ENCODE data around the gene DAD1.
"Not testable (repeated sequence)": the region's sequence is repeated elsewhere in the genome, so short reads cannot be mapped to it uniquely, and the experiment has no call there.

The DAD1 gene

GRCh38 chr14:22598896-22599244 lies 9.8 kb upstream of the DAD1 start:
- no peak for DNase-seq (ENCODE audit: low read depth, low spot score)

- DNase-seq (ENCODE audit: low read depth, low spot score), result no peak
Observed at GRCh38 chr14:22598099-22598895, 9.3 kb upstream of the DAD1 start, which contains the start of gene ABHD4. Gene ABHD4, plus strand, starts transcription at chr14:22598300. Its CDS starts 7 bp downstream, at chr14:22598307.

DNA sequence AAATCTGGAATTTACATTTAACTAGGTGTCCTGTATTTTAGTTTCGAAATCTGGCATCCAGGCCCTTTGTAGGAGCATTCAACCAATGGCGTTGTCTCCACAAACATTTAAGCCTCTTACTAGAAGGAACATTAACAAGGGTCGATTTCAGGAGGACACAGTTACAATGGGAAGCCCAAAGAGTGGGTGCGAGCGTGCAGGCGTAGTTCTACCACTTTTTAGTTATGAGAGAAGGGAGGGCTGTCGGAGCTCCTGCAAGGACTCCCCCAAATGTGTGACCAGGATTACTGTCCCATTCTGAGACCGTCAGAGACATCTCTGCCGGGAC lies 8.7 kb upstream of the DAD1 start:
- no peak for DNase-seq (ENCODE audit: low read depth, low spot score)

- DNase-seq (ENCODE audit: low read depth, low spot score), result no peak
Observed at GRCh38 chr14:22597265-22597664, 8.2 kb upstream of the DAD1 start.

DNA sequence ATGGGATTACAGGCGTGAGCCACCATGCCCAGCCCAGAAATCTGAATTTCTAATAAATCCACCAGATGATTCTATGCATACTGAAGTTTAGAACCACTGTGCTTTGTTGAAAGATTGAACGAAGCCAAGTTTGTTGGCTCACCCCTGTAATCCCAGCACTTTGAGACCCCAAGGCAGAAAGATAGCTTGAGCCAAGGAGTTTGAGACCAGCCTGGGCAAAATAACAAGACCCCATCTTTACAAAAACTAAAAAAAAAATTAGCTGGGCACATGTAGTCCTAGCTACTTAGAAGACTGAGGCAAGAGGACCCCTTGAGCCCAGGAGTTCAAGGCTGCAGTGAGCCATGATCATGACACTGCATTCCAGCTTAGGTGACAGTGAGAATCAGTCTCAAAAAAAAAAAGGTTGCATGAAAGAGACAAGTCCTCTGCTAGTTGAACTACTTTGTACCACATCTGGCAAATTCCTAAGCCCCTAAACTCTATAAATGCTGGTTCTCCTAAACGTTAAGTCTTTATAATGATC lies 7.4 kb upstream of the DAD1 start:
- DNase-seq (ENCODE audit: low read depth, low spot score), result no peak

DNA sequence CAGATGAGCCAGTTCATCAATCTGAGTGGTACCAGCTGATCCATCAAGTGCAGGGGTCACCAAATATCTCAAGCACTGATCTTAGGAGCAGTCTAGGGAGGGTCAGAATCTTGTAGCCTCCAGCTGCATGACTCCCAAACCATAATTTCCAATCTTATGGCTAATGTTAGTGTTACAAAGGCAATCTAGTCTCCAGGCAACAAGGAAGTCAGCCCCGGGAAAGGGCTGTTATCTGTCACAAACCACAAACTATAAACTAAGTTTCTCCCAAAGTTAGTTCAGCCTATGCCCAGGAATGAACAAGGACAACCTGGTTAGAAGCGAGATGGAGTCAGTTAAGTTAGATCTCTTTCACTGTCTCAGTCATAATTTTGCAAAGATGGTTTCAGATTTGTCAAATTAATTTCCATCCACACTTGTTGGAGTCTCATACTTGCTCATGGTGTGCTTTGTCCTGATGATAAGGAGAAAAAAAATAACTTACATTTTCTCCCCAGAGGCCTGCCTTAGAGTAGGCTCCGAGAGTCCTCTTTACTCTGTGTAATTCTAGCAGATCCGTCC lies 5.2 kb upstream of the DAD1 start:
- no peak for DNase-seq (ENCODE audit: low read depth, low spot score)

GRCh38 chr14:22593601-22594000 lies 4.6 kb upstream of the DAD1 start:
- DNase-seq (ENCODE audit: low read depth, low spot score), result no peak

GRCh38 chr14:22593189-22593588 lies 4.2 kb upstream of the DAD1 start:
- DNase-seq (ENCODE audit: low read depth, low spot score), result no peak

DNA sequence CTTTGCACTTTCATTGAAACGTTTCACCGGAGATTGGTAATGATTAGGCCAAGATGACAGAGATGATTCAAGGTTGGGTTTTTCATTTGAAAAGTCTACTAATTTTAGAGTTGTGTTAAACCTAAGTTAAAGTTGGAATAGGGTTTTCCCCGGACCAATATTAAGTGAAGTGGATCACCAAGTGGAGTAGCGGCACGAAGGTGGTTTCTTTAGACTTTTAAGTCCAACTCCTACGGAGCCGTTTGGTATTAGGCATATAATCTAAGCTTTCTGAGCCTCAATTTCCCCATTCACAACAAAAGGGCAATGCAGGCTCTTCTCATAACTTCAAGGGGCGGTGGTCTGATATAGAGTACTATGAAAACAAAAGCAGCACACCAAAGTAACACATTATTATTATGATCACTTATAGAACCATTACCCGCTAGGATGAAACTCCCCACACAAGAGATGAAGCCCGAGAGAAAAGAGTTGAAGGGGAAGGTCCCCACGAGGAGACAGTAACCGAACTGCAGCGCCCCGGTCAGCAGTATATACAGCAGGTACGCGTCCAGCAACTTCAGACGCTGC lies 413 bp downstream of the DAD1 start:
- DNase-seq (ENCODE audit: low read depth, low spot score), result no peak

GRCh38 chr14:22587677-22588422 lies 1.2 kb downstream of the DAD1 start:
- not testable (repeated sequence) for DNase-seq (ENCODE audit: low read depth, low spot score)

DNA sequence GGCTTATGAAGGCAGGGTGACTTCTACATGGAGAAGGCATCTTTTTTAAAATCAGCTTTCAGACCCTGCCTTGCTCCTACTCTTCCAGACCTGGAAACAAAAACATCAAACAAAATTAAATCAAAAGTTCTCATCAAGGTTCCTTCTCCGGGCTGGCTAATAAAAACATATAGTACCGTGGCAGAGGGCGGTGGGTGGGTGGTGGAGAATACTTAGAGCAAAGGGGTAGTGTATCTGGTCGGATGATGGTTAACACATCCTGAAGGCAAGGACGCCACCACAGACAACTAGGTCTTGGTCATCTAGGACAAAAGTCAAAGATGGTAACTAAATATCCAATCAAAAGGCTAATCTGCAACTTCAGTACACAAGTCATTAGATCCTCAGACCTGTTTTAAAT lies 1.8 kb downstream of the DAD1 start:
- no peak for DNase-seq (ENCODE audit: low read depth, low spot score)

DNA sequence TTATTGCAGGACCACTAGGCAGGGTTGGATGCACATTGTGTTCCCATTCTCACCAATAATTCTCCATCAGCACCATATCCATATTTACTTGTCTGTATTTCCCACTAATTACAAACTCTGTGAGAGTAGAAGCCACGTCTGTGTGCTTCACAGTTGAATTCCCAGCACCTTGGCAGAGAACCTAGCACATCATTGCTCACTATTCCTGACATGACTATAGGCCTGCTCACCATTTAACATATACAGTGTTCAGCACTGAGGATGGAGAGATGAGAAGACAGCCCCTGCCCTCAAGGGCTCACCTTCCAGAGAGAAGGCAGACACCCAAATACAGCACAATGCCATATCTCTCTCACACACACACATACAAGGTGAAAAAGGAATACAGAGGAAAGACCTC lies 5.0 kb downstream of the DAD1 start:
- no peak for DNase-seq (ENCODE audit: low read depth, low spot score)

DNA sequence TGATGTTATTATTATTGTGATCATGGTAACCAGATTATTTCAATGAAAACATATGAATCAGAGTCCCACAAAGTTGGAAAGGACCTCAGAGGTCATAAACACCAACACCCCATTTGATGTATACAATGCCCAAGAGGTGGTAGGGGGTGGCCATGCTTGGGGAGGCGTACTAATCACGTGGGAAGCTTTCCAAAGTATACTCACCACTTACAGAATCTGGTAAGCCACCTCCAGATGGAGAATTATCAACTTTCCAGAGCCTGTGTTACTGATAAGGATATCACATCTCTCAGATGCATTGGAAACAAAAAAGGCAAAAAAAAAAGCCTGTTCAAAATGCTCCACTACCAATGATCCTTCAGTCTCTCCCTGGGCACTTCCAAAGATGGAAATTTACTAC lies 8.4 kb downstream of the DAD1 start:
- DNase-seq (ENCODE audit: low read depth, low spot score), result no peak

- DNase-seq (ENCODE audit: low read depth, low spot score), result no peak
Observed at GRCh38 chr14:22579881-22580280, 9.1 kb downstream of the DAD1 start.

DNA sequence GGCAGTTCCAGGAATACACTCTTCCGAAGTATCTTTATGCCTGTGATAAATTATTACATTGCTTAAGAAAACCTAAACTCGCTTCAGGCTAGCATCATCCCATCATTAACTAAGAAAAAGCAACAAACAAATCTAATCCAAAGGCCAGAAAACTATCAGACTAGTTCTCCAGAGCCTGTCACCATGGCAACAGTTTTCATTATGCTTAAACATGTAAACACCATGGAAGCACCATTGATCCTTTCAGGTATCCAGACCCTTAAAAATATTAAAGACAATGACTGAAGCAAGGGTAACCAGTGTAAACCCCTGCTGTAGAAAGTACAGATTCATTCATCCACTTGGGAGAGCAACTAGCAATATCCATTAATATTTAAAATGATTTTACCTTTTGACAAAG lies 9.8 kb downstream of the DAD1 start:
- DNase-seq (ENCODE audit: low read depth, low spot score), result no peak

- no peak for DNase-seq (ENCODE audit: low read depth, low spot score)
Observed at GRCh38 chr14:22577334-22577908, 11.6 kb downstream of the DAD1 start.

GRCh38 chr14:22573804-22574203 lies 15.2 kb downstream of the DAD1 start:
- no peak for DNase-seq (ENCODE audit: low read depth, low spot score)

DNA sequence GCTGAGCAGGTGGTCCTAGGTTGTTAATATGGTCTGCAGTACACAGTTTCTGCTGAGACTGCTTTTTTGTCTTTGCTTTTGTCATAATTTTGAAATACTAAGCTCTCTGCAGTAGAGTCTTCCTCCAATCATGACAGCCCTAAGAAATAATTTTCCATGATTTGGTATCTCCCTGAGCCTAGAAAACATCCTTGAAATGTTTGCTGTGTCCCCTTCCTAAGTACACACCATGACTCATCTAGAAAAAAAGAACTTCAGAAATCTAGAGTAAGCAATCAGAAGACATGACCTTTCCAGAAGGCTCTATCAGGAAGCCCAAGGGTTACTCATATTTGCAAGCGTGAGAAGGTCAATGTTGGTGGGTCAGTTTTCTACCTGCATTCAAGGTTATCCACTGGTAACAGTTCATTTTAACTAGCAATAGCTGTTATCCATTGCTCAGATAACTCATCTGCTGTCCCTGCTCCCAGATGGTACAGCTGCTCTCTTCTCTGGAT lies 16.4 kb downstream of the DAD1 start:
- no peak for DNase-seq (ENCODE audit: low read depth, low spot score)

DNA sequence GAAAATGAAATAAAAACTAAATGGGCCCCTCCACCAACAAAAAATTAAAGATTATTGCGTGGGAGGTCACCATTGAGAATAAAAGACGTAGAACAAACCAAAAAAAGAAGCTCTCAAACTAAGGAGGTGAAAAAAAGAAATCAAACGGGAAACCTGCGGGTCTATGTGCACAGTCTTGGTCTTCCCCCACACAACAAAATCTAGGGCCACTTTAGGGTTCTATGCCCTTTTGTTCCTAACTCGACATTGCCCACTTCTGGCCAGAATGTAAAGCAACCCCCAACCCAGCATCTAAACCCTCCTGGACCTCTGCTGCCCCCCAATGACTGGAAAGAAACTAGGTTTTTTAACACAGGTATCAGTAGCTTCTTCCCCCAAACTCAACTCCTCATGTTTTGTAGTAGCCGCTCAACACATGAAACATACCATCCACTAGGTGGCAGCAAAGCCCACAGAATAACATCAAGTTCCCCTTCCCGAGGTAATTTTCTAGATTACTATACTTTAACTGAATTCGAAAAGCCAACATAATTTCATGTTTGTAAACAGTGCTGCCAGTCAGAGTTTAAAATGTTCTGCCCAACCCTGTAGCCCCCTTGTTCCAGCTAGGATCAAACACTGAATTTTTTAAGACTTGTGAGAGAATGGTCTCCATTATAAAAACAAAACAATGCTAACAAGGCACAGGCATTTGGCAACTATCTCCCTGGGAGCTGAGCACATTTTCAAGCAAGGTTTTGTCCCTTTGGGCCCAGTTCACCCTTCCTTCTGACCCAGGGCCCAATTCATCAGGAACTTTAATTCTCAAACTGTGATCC lies 18.7 kb downstream of the DAD1 start:
- DNase-seq (ENCODE audit: low read depth, low spot score), result peak; percentile 78

DNA sequence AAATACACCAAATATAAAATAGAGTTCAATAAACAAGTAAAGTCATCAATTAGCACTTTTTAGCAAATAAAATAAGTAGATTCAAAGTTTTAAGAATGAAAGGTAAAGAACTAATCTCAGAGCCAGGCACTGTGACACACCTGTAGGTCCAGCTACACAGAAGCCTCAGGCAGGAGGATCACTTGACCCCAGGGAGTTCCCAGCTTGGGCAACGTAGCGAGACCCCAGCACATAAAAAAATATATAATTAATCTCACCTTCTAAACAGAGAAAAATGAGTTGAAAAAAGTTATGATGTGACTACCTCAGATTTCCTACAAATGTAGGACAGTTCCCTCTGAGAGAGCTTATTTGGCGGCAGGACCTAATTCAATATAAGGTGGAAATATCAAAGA lies 19.3 kb downstream of the DAD1 start:
- DNase-seq (ENCODE audit: low read depth, low spot score), result no peak

DNA sequence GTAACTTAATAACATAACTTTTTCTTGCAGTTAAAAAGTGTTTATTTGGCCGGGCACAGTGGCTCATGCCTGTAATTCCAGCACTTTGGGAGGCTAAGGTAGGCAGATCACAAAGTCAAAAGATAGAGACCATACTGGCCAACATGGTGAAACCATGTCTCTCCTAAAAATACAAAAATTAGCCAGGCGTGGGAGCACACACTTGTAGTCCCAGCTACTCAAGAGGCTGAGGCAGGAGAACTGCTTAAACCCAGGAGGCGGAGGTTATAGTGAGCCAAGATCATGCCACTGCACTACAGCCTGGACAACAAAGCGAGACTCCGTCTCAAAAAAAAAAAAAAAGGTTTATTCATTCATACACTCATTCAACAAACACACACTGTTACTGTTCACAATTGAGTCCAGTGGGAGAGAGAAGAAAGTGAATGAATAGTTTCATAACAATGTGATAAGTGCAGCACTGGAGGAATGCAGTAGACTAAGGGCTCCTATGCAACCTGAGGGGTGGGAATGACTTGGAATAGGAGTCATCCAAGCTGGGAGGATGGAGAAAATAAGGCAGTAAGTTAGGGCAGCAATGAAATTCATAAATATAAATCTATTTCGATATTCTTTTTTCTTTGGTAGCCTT lies 19.8 kb downstream of the DAD1 start:
- DNase-seq (ENCODE audit: low read depth, low spot score), result no peak
